Measurements from ENCODE around the gene NR2F1.

Gene NR2F1

GRCh38 chr5:93636837-93637236 is 53.8 kb downstream of the NR2F1 start:
- DNase-seq (ENCODE audit: low read depth in 2 of 2), result no peak

DNA sequence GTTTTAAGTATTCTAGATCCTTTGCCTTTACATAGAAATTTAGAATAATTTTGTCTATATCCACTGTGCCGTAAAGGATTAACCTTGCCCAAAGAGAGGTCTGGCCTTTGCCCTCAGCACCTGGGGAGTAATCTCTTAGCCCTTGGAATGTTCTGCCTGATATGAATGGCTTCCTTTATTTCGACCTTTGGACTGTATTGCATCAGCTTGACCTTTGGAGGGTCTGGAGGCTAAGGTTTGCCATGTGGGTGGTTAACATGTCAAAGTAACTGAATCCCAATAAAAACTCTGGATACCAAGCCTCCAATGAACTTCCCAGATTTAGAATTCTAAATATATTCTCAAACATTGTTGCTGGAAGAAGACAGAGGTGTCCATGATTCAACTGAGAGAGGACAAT is 54.7 kb downstream of the NR2F1 start:
- DNase-seq (ENCODE audit: low read depth in 2 of 2), result no peak

- DNase-seq (ENCODE audit: low read depth in 2 of 2), result no peak
Measured at GRCh38 chr5:93642526-93642925, 59.5 kb downstream of the NR2F1 start.

Measured in activated CD8-positive, alpha-beta memory T cell treated with anti-CD3 and anti-CD28 coated beads for 4 hours (primary cell).